Body of pancreas (tissue), 4 donors: ENCODE data around the gene VAV2. TPM values are rescaled to one million over a fixed set of nuclear protein-coding genes. Genes with fewer than 3 reads are reported as not detected.

Experiments
- ATAC-seq: fragments of 150-250 bp; one replicate; pipeline ENCODE4 v1.9.1; 2016
- DNase-seq, 4 donors: peaks; one replicate each; pipeline ENCODE4 v3.0.0-alpha.2; 2019
- H3K27ac ChIP-seq, 4 donors: fragments of 200-600 bp; sonication (generic); 1 replicate in 3 of 4; 2 replicates in 1 of 4; pipeline versions ENCODE4 v1.5.1 to v1.6.1; 2016 to 2019; ENCODE audit warnings: mild to moderate bottlenecking in 1 of 4, mixed read lengths in 1 of 4, moderate library complexity in 1 of 4
- H3K27me3 ChIP-seq, 2 donors: fragments of 200-600 bp; sonication (generic); one replicate each; pipeline ENCODE4 v1.6.0; 2016; ENCODE audit warnings: mild to moderate bottlenecking in 1 of 2
- H3K36me3 ChIP-seq, 2 donors: fragments of 200-600 bp; sonication (generic); replicated peaks in 1 of 2; 2 replicates each; pipeline ENCODE4 v1.5.1; 2016; ENCODE audit warnings: low read depth in 2 of 2; ENCODE audit not compliant: insufficient read depth in 1 of 2
- H3K4me1 ChIP-seq: fragments of 200-600 bp; sonication (generic); one replicate; pipeline ENCODE4 v1.6.0; 2016
- H3K4me3 ChIP-seq, 2 donors: fragments of 200-600 bp; sonication (generic); 1 replicate in 1 of 2; 2 replicates in 1 of 2; pipeline ENCODE4 v1.5.1; 2016 to 2019
- H3K9me3 ChIP-seq, 3 donors: fragments of 200-600 bp; sonication (generic); 1 replicate in 2 of 3; 2 replicates in 1 of 3; pipeline ENCODE4 v1.5.1; 2016
- POLR2A ChIP-seq, 3 donors: fragments of 450-650 bp; IDR thresholded peaks; one replicate each; pipeline ENCODE4 v1.6.1; 2016; ENCODE audit warnings: antibody characterized with exemption in 3 of 3, mild to moderate bottlenecking in 2 of 3
- WGBS, 2 donors: methylation state at CpG; one replicate each; pipeline ENCODE4 v1.1.5; 2017; 5-methylcytosine and 5-hydroxymethylcytosine counted together
- intact Hi-C: fragments of 100-400 bp; cut with DNase I; formaldehyde crosslinking; loops from one replicate; pipeline ENCODE4 v1.15.1; 2023
- total RNA-seq, 2 donors: library from RNA; depleted of rRNA; stranded (reverse); fragments of >200 nt; gene quantifications; one replicate each; pipeline ENCODE4 v1.1.0, GENCODE V29; 2016
- TF ChIP-seq, protein P1 (sequence below), 7 experiments: fragments of 450-650 bp in 4 of 7; fragments of 200-600 bp in 3 of 7; sonication (generic) in 3 of 7; IDR thresholded peaks; one replicate each; pipeline ENCODE4 v1.5.1; 2016 to 2019; ENCODE audit warnings: antibody characterized with exemption in 7 of 7

VAV2 gene
- total RNA-seq, 2 donors from 2014 or later = 31.6 to 32.3 TPM

DNA sequence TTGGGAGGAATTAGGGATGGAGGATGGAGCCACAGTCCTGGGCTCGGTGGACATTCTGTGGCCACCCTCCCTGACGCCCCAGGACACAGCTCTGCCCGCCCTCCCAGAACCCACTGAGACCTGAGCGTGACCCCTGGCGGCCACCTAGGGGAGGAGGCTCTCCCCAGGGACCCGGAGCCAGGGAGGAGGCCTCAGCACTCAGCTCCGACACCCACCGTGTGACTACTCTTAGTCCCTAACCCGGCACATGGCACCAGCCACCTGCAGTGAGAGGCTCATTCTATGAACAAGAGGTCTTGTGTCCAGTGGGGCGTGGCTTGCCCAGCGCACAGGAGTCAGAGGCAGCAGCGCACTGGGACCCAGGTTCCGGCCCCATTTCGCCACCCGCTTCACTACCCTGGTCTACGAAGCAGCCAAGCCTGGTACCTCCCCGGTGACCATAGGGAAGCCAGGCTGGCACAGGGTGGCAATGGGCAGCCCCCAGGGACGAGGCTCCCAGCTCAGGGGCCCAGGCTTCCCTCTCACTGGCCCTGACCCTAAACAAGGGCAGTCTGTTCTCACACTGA is 264.2 kb downstream of the VAV2 start:
- Histone ChIP-seq H3K9me3 (no peaks in the 10 kb centered on the region), H3K36me3 (no peaks in the 10 kb centered on the region), H3K27ac (no peak overlapping the region), H3K4me3 (no peak overlapping the region), H3K4me1 (peaks cover 8% of the 10 kb centered on the region), H3K27me3 (no peaks in the 10 kb centered on the region)
- WGBS, 2 donors = 93% methylated on average over 9 to 17 of the region's 18 CpGs
- TF ChIP-seq, protein P1, sequence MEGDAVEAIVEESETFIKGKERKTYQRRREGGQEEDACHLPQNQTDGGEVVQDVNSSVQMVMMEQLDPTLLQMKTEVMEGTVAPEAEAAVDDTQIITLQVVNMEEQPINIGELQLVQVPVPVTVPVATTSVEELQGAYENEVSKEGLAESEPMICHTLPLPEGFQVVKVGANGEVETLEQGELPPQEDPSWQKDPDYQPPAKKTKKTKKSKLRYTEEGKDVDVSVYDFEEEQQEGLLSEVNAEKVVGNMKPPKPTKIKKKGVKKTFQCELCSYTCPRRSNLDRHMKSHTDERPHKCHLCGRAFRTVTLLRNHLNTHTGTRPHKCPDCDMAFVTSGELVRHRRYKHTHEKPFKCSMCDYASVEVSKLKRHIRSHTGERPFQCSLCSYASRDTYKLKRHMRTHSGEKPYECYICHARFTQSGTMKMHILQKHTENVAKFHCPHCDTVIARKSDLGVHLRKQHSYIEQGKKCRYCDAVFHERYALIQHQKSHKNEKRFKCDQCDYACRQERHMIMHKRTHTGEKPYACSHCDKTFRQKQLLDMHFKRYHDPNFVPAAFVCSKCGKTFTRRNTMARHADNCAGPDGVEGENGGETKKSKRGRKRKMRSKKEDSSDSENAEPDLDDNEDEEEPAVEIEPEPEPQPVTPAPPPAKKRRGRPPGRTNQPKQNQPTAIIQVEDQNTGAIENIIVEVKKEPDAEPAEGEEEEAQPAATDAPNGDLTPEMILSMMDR (IDR thresholded peaks at IDR 0.05) = no peak
- TF ChIP-seq POLR2A (IDR thresholded peaks at IDR 0.05) = no peak
- DNase-seq (peak in 2 of 4 donors; percentile 7 to 10), ATAC-seq (no peak)
- intact Hi-C loops = no loop called here

DNA sequence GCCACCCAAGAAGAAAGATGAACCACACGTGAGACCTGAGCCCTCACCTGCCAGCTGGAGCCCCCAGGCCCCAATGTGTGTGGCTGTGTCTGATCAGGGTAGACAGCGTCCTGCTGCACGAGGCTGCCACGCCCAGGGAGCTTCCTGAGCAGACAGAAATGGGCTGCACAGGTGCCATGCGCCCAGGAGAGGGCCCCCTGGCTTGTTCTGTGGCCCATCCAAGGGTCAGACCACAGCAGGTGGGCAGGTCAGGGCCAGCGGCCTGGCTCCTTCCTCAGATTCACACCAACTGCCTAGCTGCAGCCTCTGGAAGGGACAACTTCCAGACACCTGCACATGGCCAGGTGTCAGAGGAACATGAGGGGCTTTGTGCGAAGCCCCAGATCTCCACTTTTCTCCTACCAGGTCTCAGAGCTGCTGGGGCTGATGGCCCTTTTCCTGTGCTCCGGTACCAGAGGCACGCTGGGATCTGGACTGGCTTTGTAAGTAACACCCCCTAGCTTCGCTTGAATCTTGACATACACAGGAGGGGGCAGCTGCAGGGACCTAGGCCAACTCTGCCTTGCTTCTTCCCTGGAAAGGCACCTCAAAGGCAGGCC is 264.7 kb downstream of the VAV2 start:
- intact Hi-C loops = no loop called here

DNA sequence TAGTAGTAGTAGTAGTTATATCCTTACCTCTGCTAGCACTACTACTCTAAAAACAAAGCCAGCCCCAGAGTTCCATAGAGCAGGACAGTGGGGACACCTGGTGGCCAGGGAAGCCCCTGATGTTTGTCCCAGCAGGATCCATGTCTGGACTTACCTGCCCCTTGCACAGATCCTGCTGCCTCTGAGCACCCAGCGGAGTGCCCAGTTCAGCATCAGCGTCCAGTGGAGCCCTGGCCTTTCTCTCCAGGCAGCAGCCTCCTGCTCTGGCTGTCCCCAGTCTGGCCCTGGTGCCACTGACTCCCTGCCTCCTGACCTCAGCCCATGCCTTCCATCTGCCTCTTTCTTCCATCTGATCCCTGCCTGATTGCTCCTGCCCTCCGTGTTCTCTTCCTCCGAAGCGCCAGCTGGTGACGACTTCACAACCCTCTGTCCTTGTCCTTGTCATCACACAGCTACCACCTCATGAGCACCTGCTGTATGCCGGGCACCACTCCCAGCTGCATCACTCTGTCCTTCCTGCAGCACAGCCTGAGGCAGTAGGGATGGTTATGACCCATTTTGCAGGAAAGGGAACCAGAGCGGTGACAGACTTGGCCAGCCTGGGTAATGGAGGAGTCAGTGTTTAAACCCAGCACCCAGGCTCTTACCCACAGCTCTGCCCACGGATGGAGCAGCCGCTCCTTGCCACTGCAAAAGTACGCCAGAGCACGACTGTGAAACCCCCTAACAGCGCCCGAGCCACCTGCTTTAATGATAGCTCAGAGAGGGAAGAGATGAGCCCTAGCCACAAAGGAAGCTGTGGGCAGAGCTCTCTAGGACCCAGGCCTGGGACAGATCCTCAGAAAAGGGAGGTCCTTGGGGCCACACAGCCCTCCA is 265.5 kb downstream of the VAV2 start:
- WGBS, 2 donors = 69 to 76% methylated on average over 10 to 14 of the region's 14 CpGs
- DNase-seq = peak; percentile 44 to 63 (median 53)
- Histone ChIP-seq H3K27ac (no peak overlapping the region), H3K4me1 (peaks cover 8% of the 10 kb centered on the region), H3K9me3 (no peaks in the 10 kb centered on the region), H3K4me3 (no peak overlapping the region), H3K27me3 (no peaks in the 10 kb centered on the region), H3K36me3 (no peaks in the 10 kb centered on the region)
- intact Hi-C loops = no loop called here
- ATAC-seq = peak; percentile 57
- TF ChIP-seq, protein P1 (IDR thresholded peaks at IDR 0.05) = peak in 5 of 7 experiments; percentile 27 to 47 (median 35)
- no peak for TF ChIP-seq POLR2A (IDR thresholded peaks at IDR 0.05)

More for the DNA sequence above, 264.7 kb downstream of the VAV2 start:
- Histone ChIP-seq H3K27me3 (no peaks in the 10 kb centered on the region), H3K27ac (no peak overlapping the region), H3K36me3 (no peaks in the 10 kb centered on the region), H3K4me1 (peaks cover 8% of the 10 kb centered on the region), H3K9me3 (no peaks in the 10 kb centered on the region), H3K4me3 (no peak overlapping the region)
- DNase-seq = peak in 1 of 4 donors; percentile 6
- TF ChIP-seq, protein P1 (IDR thresholded peaks at IDR 0.05) = no peak
- no peak for TF ChIP-seq POLR2A (IDR thresholded peaks at IDR 0.05)
- 67 to 96% methylated on average over 4 to 10 of the region's 10 CpGs for WGBS, 2 donors
- ATAC-seq = no peak

DNA sequence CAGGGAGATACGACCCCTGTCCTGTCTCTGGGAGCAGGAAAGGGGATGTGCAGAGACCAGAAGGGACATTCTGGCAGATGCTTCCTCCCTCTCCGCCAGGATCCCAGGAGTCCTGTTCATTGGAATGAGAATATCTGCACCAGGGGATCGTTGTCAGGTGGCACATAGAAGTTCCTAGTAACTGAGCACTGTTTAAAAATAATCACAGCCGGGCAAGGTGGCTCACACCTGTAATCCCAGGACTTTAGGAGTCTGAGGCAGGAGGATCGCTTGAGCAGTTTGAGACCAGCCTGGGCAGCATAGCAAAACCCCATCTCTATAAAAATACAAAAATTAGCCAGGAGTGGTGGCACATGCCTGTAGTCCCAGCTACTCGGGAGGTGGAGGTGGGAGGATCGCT is 266.2 kb downstream of the VAV2 start:
- no peaks in the 10 kb centered on the region for H3K27me3 ChIP-seq
- no peaks in the 10 kb centered on the region for H3K36me3 ChIP-seq
- intact Hi-C loops = no loop called here
- peaks cover under 1% of the 10 kb centered on the region for H3K4me1 ChIP-seq
- TF ChIP-seq, protein P1 (IDR thresholded peaks at IDR 0.05) = no peak
- no peak for TF ChIP-seq POLR2A (IDR thresholded peaks at IDR 0.05)
- 76 to 88% methylated on average over 7 of the region's 7 CpGs for WGBS, 2 donors
- no peak overlapping the region for H3K27ac ChIP-seq
- H3K4me3 ChIP-seq = no peak overlapping the region
- no peak for DNase-seq
- H3K9me3 ChIP-seq = no peaks in the 10 kb centered on the region
- ATAC-seq = no peak
